HUES6 (cell line): ENCODE data around the gene SCP2.
"Not testable (repeated sequence)": the region's sequence is repeated elsewhere in the genome, so short reads cannot be mapped to it uniquely, and the experiment has no call there.

Source experiments
- H3K27ac ChIP-seq: 2 replicates; pipeline ENCODE4 v1.7.0; 2013; ENCODE audit warnings: low read depth, mild to moderate bottlenecking, low read length, inconsistent platforms
- H3K27me3 ChIP-seq: 2 replicates; pipeline ENCODE4 v1.6.1; 2013; ENCODE audit warnings: low read length; ENCODE audit not compliant: control insufficient read depth, insufficient read depth
- H3K36me3 ChIP-seq: 2 replicates; pipeline ENCODE4 v1.6.1; 2013; ENCODE audit warnings: low read length; ENCODE audit not compliant: control insufficient read depth, insufficient read depth
- H3K4me1 ChIP-seq: 2 replicates; pipeline ENCODE4 v1.6.1; 2013; ENCODE audit warnings: low read length; ENCODE audit not compliant: control insufficient read depth, insufficient read depth
- H3K4me3 ChIP-seq: 2 replicates; pipeline ENCODE4 v1.5.1; 2013; ENCODE audit warnings: low read depth, low read length
- H3K9ac ChIP-seq: one replicate; pipeline ENCODE4 v1.6.1; 2013; ENCODE audit warnings: mild to moderate bottlenecking, low read length
- H3K9me3 ChIP-seq: 2 replicates; pipeline ENCODE4 v1.6.1; 2013; ENCODE audit warnings: low read depth, low read length; ENCODE audit not compliant: control insufficient read depth, insufficient read depth

Gene SCP2

GRCh38 chr1:52976183-52977035, 49.3 kb downstream of the SCP2 start:
- H3K4me3 ChIP-seq, result peak overlapping the region; percentile 36

GRCh38 chr1:52978045-52978444, 51.0 kb downstream of the SCP2 start:
- Histone ChIP-seq H3K9me3 (no peaks in the 10 kb centered on the region), H3K27me3 (no peaks in the 10 kb centered on the region), H3K9ac (no peak overlapping the region), H3K4me1 (peaks cover 21% of the 10 kb centered on the region), H3K27ac (no peak overlapping the region), H3K4me3 (no peak overlapping the region), H3K36me3 (no peaks in the 10 kb centered on the region)

More at GRCh38 chr1:52976183-52977035, 49.3 kb downstream of the SCP2 start:
- Histone ChIP-seq H3K27ac (peak overlapping the region; percentile 95), H3K4me1 (peaks cover 21% of the 10 kb centered on the region), H3K27me3 (no peaks in the 10 kb centered on the region), H3K9ac (peak overlapping the region; percentile 47), H3K36me3 (no peaks in the 10 kb centered on the region), H3K9me3 (no peaks in the 10 kb centered on the region)

GRCh38 chr1:52992733-52993132, 65.7 kb downstream of the SCP2 start:
- not testable (repeated sequence) for H3K9me3 ChIP-seq, H3K9ac ChIP-seq, H3K27me3 ChIP-seq, H3K4me1 ChIP-seq, H3K27ac ChIP-seq, H3K36me3 ChIP-seq, H3K4me3 ChIP-seq

- H3K4me1 ChIP-seq, result no peaks in the 10 kb centered on the region
- H3K27me3 ChIP-seq, result no peaks in the 10 kb centered on the region
- H3K4me3 ChIP-seq, result no peak overlapping the region
- H3K9me3 ChIP-seq, result no peaks in the 10 kb centered on the region
- H3K27ac ChIP-seq, result no peak overlapping the region
- H3K36me3 ChIP-seq, result no peaks in the 10 kb centered on the region
- H3K9ac ChIP-seq, result no peak overlapping the region
These were observed 67.6 kb downstream of the SCP2 start for GRCh38 chr1:52994656-52995055.

- Histone ChIP-seq H3K9ac (no peak overlapping the region), H3K27me3 (no peaks in the 10 kb centered on the region), H3K4me3 (no peak overlapping the region), H3K36me3 (no peaks in the 10 kb centered on the region), H3K4me1 (no peaks in the 10 kb centered on the region), H3K9me3 (no peaks in the 10 kb centered on the region), H3K27ac (no peak overlapping the region)
These were observed 69.6 kb downstream of the SCP2 start for GRCh38 chr1:52996653-52997052.

- no peak overlapping the region for H3K4me3 ChIP-seq
- no peaks in the 10 kb centered on the region for H3K4me1 ChIP-seq
- no peak overlapping the region for H3K27ac ChIP-seq
- no peaks in the 10 kb centered on the region for H3K27me3 ChIP-seq
- no peak overlapping the region for H3K9ac ChIP-seq
- H3K36me3 ChIP-seq, result no peaks in the 10 kb centered on the region
- peaks cover 13% of the 10 kb centered on the region for H3K9me3 ChIP-seq
These were observed 74.1 kb downstream of the SCP2 start for GRCh38 chr1:53001128-53001527.

GRCh38 chr1:53006612-53007011, 79.5 kb downstream of the SCP2 start:
- H3K27ac ChIP-seq, H3K4me1 ChIP-seq, H3K27me3 ChIP-seq, H3K36me3 ChIP-seq, H3K9ac ChIP-seq, H3K4me3 ChIP-seq: not testable (repeated sequence)
- H3K9me3 ChIP-seq, result peaks cover 13% of the 10 kb centered on the region

- H3K9ac ChIP-seq, H3K27me3 ChIP-seq, H3K4me3 ChIP-seq, H3K4me1 ChIP-seq, H3K27ac ChIP-seq, H3K36me3 ChIP-seq, H3K9me3 ChIP-seq: not testable (repeated sequence)
These were observed 83.2 kb downstream of the SCP2 start for GRCh38 chr1:53010247-53010646.

GRCh38 chr1:53011175-53011574, 84.1 kb downstream of the SCP2 start:
- no peaks in the 10 kb centered on the region for H3K9me3 ChIP-seq
- no peaks in the 10 kb centered on the region for H3K36me3 ChIP-seq
- H3K4me1 ChIP-seq, result no peaks in the 10 kb centered on the region
- H3K9ac ChIP-seq, result no peak overlapping the region
- no peak overlapping the region for H3K4me3 ChIP-seq
- no peaks in the 10 kb centered on the region for H3K27me3 ChIP-seq
- H3K27ac ChIP-seq, result no peak overlapping the region

- Histone ChIP-seq H3K27ac (no peak overlapping the region), H3K27me3 (no peaks in the 10 kb centered on the region), H3K4me3 (peak overlapping the region; percentile 75), H3K4me1 (no peaks in the 10 kb centered on the region), H3K9me3 (no peaks in the 10 kb centered on the region), H3K9ac (peak overlapping the region; percentile 14), H3K36me3 (no peaks in the 10 kb centered on the region)
These were observed 87.9 kb downstream of the SCP2 start for GRCh38 chr1:53014791-53015507.

- H3K9me3 ChIP-seq, result no peaks in the 10 kb centered on the region
- H3K36me3 ChIP-seq, result no peaks in the 10 kb centered on the region
- no peak overlapping the region for H3K27ac ChIP-seq
- peak overlapping the region; percentile 75 for H3K4me3 ChIP-seq
- H3K9ac ChIP-seq, result peak overlapping the region; percentile 14
- H3K27me3 ChIP-seq, result no peaks in the 10 kb centered on the region
- H3K4me1 ChIP-seq, result no peaks in the 10 kb centered on the region
These were observed 88.4 kb downstream of the SCP2 start for GRCh38 chr1:53015508-53015860.
